HepG2 (cell line): ENCODE data around the gene TSGA10IP. TPM values are rescaled to one million over a fixed set of nuclear protein-coding genes. Genes with fewer than 3 reads are reported as not detected.

Experiments used
- ATAC-seq: fragments of 200-7000 bp; cut with Tn5 transposase; 3 replicates; pipeline ENCODE4 v1.9.1; 2020; ENCODE audit warnings: mild to moderate bottlenecking, moderate library complexity
- BruUV-seq: library from RNA; stranded (reverse); fragments of 400-500 nt; replicated peaks from 2 replicates; lab custom pipeline; 2021; lab: Mats Ljungman, UMichigan
- CTCF ChIA-PET: fragments of 300-600 bp; formaldehyde crosslinking; extraction: SDS; loops from one replicate; lab custom pipeline; 2021; ENCODE audit warnings: low total read pairs, inconsistent platforms, low intra/inter-chr PET ratio; lab: Yijun Ruan, JAX
- POLR2A ChIA-PET: fragments of 350-600 bp; sonication (Branson Sonifier 250); formaldehyde crosslinking; loops from one replicate; lab custom pipeline; 2020; ENCODE audit warnings: antibody characterized with exemption, inconsistent platforms; lab: Yijun Ruan, JAX
- DNase-seq: peaks from one replicate; pipeline ENCODE4 v3.0.0-alpha.2; 2015; ENCODE audit warnings: low spot score
- FAIRE-seq: peaks from 3 replicates; lab custom pipeline; 2011; peaks lifted over from hg19 to GRCh38; lab: Jason Lieb, UNC
- H2AFZ ChIP-seq: one replicate; pipeline ENCODE4 v1.6.1; 2011; ENCODE audit warnings: low read length, inconsistent platforms
- H3K27ac ChIP-seq: fragments of 300-600 bp; 3 replicates; pipeline ENCODE4 v1.8.0; 2011; ENCODE audit warnings: mixed run types, mild to moderate bottlenecking, mixed read lengths, low read length, inconsistent platforms; ENCODE audit not compliant: insufficient read depth; ENCODE audit errors: extremely low read length
- H3K27me3 ChIP-seq, 2 experiments: fragments of 200-600 bp in 1 of 2; 2 replicates in 1 of 2; 3 replicates in 1 of 2; pipeline versions ENCODE4 v1.6.0 to v1.8.0; 2011; ENCODE audit warnings: low read length in 2 of 2, mild to moderate bottlenecking in 2 of 2, moderate library complexity in 2 of 2, inconsistent platforms in 1 of 2; ENCODE audit not compliant: insufficient read depth in 2 of 2, control insufficient read depth in 1 of 2
- H3K36me3 ChIP-seq, 2 experiments: fragments of 200-600 bp in 1 of 2; replicated peaks in 1 of 2; 2 replicates in 1 of 2; 3 replicates in 1 of 2; pipeline versions ENCODE4 v1.5.1 to v1.8.0; 2011; ENCODE audit warnings: low read length in 2 of 2, inconsistent platforms in 1 of 2; ENCODE audit not compliant: insufficient read depth in 2 of 2, control insufficient read depth in 1 of 2
- H3K4me1 ChIP-seq: 2 replicates; pipeline ENCODE4 v1.5.1; 2012; ENCODE audit warnings: low read length, inconsistent platforms; ENCODE audit not compliant: insufficient read depth
- H3K4me2 ChIP-seq: 2 replicates; pipeline ENCODE4 v1.6.0; 2011; ENCODE audit warnings: low read depth, low read length, inconsistent platforms
- H3K4me3 ChIP-seq, 3 experiments: fragments of 200-600 bp in 1 of 3; sonication (generic), shearing (Covaris generic) in 1 of 3; replicated peaks in 1 of 3; 2 replicates each; pipeline ENCODE4 v1.5.1; 2011 to 2016; ENCODE audit warnings: low read length in 3 of 3, inconsistent platforms in 2 of 3, low read depth in 2 of 3, mild to moderate bottlenecking in 2 of 3, control low read depth in 1 of 3, mixed read lengths in 1 of 3; ENCODE audit not compliant: insufficient read depth in 1 of 3
- H3K79me2 ChIP-seq: one replicate; pipeline ENCODE4 v1.6.1; 2011; ENCODE audit warnings: low read length, inconsistent platforms; ENCODE audit not compliant: insufficient read depth
- H3K9ac ChIP-seq: 2 replicates; pipeline ENCODE4 v1.6.0; 2011; ENCODE audit warnings: mild to moderate bottlenecking, low read depth, low read length, inconsistent platforms; ENCODE audit not compliant: insufficient read depth
- H3K9me3 ChIP-seq: 2 replicates; pipeline ENCODE4 v1.5.1; 2012; ENCODE audit warnings: mild to moderate bottlenecking, low read length
- H4K20me1 ChIP-seq: 2 replicates; pipeline ENCODE4 v1.6.0; 2011; ENCODE audit warnings: inconsistent platforms, mild to moderate bottlenecking, low read length, moderate library complexity; ENCODE audit not compliant: insufficient read depth
- KIAA2018 ChIP-seq: sonication (generic); formaldehyde crosslinking; IDR thresholded peaks from 2 replicates; pipeline ENCODE4 v1.5.0; 2020; ENCODE audit warnings: mild to moderate bottlenecking, missing genetic modification reagents, borderline replicate concordance
- NFYC ChIP-seq: IDR thresholded peaks from 2 replicates; pipeline ENCODE4 v1.6.1; 2016; ENCODE audit warnings: missing genetic modification reagents, missing compliant biosample characterization
- SAFB2 ChIP-seq: sonication (generic); formaldehyde crosslinking; IDR thresholded peaks from 2 replicates; pipeline ENCODE4 v1.5.1; 2020; ENCODE audit warnings: missing genetic modification reagents, low read depth, mild to moderate bottlenecking, borderline replicate concordance
- ZBTB20 ChIP-seq: sonication (generic); formaldehyde crosslinking; IDR thresholded peaks from 2 replicates; pipeline ENCODE4 v1.8.1; 2023; ENCODE audit warnings: missing genetic modification reagents, low read depth, mild to moderate bottlenecking, borderline replicate concordance
- WGBS: methylation state at CpG from one replicate; pipeline ENCODE4 v1.1.6; 2017; ENCODE audit warnings: low lambda C conversion rate; 5-methylcytosine and 5-hydroxymethylcytosine counted together
- in situ Hi-C: cut with HindIII; loops from 2 replicates; pipeline ENCODE4 v1.10.0; 2017; ENCODE audit warnings: low pct_unique_long_range_greater_than_20kb; ENCODE audit not compliant: extremely low pct_ligation_motif_present
- intact Hi-C: fragments of 100-400 bp; cut with micrococcal nuclease; formaldehyde crosslinking; loops from one replicate; pipeline ENCODE4 v1.10.0; 2022; ENCODE audit not compliant: unreplicated experiment
- polyA plus RNA-seq, 8 experiments: library from polyadenylated mRNA; depleted of rRNA in 3 of 8; stranded (reverse) in 7 of 8; unstranded in 1 of 8; fragments of >200 nt; fragmentation: Illumina TruSeq in 4 of 8; extraction: Trizol in 4 of 8; gene quantifications; 2 replicates each; pipeline versions ENCODE4 v1.2.1 to v1.2.3, GENCODE V29; 2011 to 2016; ENCODE audit warnings: low read depth in 4 of 8, missing spikeins in 1 of 8, mixed read lengths in 1 of 8; ENCODE audit not compliant: insufficient read depth in 1 of 8
- total RNA-seq, 5 experiments: library from RNA; depleted of rRNA; stranded (reverse); fragments of >200 nt; fragmentation: Illumina TruSeq; extraction: Trizol; gene quantifications; 2 replicates each; pipeline ENCODE4 v1.2.3, GENCODE V29; 2016; ENCODE audit warnings: low read depth in 1 of 5
- TF ChIP-seq, protein P1 (sequence below): sonication (generic); formaldehyde crosslinking; IDR thresholded peaks from 2 replicates; pipeline ENCODE4 v1.4.0; 2020; ENCODE audit warnings: missing genetic modification reagents, borderline replicate concordance
- TF ChIP-seq, protein P2 (sequence below): IDR thresholded peaks from 2 replicates; pipeline ENCODE4 v1.6.1; 2016; ENCODE audit warnings: control low read depth
- TF ChIP-seq, protein P3 (sequence below): sonication (generic); formaldehyde crosslinking; IDR thresholded peaks from 2 replicates; pipeline ENCODE4 v1.8.1; 2023; ENCODE audit warnings: missing genetic modification reagents, inconsistent platforms, borderline replicate concordance
- TF ChIP-seq, protein P4 (sequence below): sonication (generic); formaldehyde crosslinking; IDR thresholded peaks from 2 replicates; pipeline ENCODE4 v1.5.1; 2020; ENCODE audit warnings: mild to moderate bottlenecking, missing genetic modification reagents, borderline replicate concordance

TSGA10IP gene
- total and polyA plus RNA-seq, 2 of the 13 experiments (the other 11 are each of a cell fraction or from before 2014, with no cell fraction given), result not detected

- TSS peak; percentile 38 for BruUV-seq
- TF ChIP-seq ZBTB20 (CRISPR knock-in tag), result no peak
- no peak for TF ChIP-seq KIAA2018 (CRISPR knock-in tag)
- TF ChIP-seq, protein P1, sequence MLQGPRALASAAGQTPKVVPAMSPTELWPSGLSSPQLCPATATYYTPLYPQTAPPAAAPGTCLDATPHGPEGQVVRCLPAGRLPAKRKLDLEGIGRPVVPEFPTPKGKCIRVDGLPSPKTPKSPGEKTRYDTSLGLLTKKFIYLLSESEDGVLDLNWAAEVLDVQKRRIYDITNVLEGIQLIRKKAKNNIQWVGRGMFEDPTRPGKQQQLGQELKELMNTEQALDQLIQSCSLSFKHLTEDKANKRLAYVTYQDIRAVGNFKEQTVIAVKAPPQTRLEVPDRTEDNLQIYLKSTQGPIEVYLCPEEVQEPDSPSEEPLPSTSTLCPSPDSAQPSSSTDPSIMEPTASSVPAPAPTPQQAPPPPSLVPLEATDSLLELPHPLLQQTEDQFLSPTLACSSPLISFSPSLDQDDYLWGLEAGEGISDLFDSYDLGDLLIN (CRISPR knock-in tag), result no peak
- no peak for TF ChIP-seq SAFB2 (CRISPR knock-in tag)
- TF ChIP-seq NFYC (CRISPR knock-in tag), result no peak
- TF ChIP-seq, protein P2, sequence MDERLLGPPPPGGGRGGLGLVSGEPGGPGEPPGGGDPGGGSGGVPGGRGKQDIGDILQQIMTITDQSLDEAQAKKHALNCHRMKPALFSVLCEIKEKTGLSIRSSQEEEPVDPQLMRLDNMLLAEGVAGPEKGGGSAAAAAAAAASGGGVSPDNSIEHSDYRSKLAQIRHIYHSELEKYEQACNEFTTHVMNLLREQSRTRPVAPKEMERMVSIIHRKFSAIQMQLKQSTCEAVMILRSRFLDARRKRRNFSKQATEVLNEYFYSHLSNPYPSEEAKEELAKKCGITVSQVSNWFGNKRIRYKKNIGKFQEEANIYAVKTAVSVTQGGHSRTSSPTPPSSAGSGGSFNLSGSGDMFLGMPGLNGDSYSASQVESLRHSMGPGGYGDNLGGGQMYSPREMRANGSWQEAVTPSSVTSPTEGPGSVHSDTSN (CRISPR knock-in tag), result no peak
- TF ChIP-seq, protein P3, sequence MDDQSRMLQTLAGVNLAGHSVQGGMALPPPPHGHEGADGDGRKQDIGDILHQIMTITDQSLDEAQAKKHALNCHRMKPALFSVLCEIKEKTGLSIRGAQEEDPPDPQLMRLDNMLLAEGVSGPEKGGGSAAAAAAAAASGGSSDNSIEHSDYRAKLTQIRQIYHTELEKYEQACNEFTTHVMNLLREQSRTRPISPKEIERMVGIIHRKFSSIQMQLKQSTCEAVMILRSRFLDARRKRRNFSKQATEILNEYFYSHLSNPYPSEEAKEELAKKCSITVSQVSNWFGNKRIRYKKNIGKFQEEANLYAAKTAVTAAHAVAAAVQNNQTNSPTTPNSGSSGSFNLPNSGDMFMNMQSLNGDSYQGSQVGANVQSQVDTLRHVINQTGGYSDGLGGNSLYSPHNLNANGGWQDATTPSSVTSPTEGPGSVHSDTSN (CRISPR knock-in tag), result no peak
- TF ChIP-seq, protein P4, sequence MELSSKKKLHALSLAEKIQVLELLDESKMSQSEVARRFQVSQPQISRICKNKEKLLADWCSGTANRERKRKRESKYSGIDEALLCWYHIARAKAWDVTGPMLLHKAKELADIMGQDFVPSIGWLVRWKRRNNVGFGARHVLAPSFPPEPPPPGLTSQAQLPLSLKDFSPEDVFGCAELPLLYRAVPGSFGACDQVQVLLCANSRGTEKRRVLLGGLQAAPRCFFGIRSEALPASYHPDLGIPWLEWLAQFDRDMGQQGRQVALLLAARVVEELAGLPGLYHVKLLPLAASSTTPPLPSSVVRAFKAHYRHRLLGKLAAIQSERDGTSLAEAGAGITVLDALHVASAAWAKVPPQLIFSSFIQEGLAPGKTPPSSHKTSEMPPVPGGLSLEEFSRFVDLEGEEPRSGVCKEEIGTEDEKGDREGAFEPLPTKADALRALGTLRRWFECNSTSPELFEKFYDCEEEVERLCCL (CRISPR knock-in tag), result 0 out of 2 replicates have a peak, but pooled peaks have one; percentile 14
Observed at GRCh38 chr11:65919573-65920371, 25.5 kb upstream of the TSGA10IP start.

More at GRCh38 chr11:65919573-65920371, 25.5 kb upstream of the TSGA10IP start:
- Histone ChIP-seq H3K79me2 (peaks cover 11% of the 10 kb centered on the region), H3K9ac (peak overlapping the region; percentile 68), H3K9me3 (no peaks in the 10 kb centered on the region), H3K4me3 (peak overlapping the region; percentile 76 to 80 (median 79)), H3K4me1 (peaks cover 46% of the 10 kb centered on the region), H2AFZ (no peak overlapping the region), H3K4me2 (peak overlapping the region; percentile 93), H3K36me3 (no peaks in the 10 kb centered on the region; a peak in 1 of 5 replicates), H4K20me1 (no peaks in the 10 kb centered on the region), H3K27me3 (no peaks in the 10 kb centered on the region), H3K27ac (peak overlapping the region; percentile 44)
- no peak for DNase-seq
- CTCF ChIA-PET, result no interaction called here
- peak; percentile 24 for ATAC-seq
- no peak for FAIRE-seq
- 10% methylated on average over 9 of the region's 60 CpGs for WGBS
- in situ Hi-C loops (no loop called here), intact Hi-C loops (loop anchor here (2.0 kb wide), 1 partner anchor 29 kb away; the partner anchor contains the start of gene CCDC85B)
- POLR2A ChIA-PET, result interaction anchor here (1.4 to 2.7 kb wide), 3 partner anchors 9 to 29 kb away, joined by 3 to 8 read pairs (median 4); partner anchors contain the start of gene CCDC85B
